Fibroblast of villous mesenchyme (primary cell): ENCODE results near the gene TNFRSF1B. TPM values are rescaled to one million over a fixed set of nuclear protein-coding genes. Genes with fewer than 3 reads are reported as not detected.

ENCODE experiments used
- DNase-seq: peaks from one replicate; pipeline ENCODE4 v3.0.0-alpha.2; 2010; ENCODE audit warnings: low read depth
- H3K4me3 ChIP-seq: 2 replicates; pipeline ENCODE4 v1.5.1; 2011; ENCODE audit warnings: low read depth, mild to moderate bottlenecking, low read length
- total RNA-seq: library from RNA; depleted of rRNA; stranded (reverse); fragments of >200 nt; gene quantifications from 2 replicates; pipeline ENCODE4 v1.2.3, GENCODE V29; 2012
- TF ChIP-seq, protein P1 (sequence below): IDR thresholded peaks from 2 replicates; pipeline ENCODE4 v1.5.1; 2012; ENCODE audit warnings: low read depth, mild to moderate bottlenecking, low read length; ENCODE audit not compliant: insufficient read depth

Gene TNFRSF1B
- total RNA-seq, 1 donor = 25.9 TPM

- DNase-seq = no peak
- no peak overlapping the region for H3K4me3 ChIP-seq
- TF ChIP-seq, protein P1, sequence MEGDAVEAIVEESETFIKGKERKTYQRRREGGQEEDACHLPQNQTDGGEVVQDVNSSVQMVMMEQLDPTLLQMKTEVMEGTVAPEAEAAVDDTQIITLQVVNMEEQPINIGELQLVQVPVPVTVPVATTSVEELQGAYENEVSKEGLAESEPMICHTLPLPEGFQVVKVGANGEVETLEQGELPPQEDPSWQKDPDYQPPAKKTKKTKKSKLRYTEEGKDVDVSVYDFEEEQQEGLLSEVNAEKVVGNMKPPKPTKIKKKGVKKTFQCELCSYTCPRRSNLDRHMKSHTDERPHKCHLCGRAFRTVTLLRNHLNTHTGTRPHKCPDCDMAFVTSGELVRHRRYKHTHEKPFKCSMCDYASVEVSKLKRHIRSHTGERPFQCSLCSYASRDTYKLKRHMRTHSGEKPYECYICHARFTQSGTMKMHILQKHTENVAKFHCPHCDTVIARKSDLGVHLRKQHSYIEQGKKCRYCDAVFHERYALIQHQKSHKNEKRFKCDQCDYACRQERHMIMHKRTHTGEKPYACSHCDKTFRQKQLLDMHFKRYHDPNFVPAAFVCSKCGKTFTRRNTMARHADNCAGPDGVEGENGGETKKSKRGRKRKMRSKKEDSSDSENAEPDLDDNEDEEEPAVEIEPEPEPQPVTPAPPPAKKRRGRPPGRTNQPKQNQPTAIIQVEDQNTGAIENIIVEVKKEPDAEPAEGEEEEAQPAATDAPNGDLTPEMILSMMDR = no peak
Measured at GRCh38 chr1:12172042-12172851, 5.5 kb downstream of the TNFRSF1B start.

DNA sequence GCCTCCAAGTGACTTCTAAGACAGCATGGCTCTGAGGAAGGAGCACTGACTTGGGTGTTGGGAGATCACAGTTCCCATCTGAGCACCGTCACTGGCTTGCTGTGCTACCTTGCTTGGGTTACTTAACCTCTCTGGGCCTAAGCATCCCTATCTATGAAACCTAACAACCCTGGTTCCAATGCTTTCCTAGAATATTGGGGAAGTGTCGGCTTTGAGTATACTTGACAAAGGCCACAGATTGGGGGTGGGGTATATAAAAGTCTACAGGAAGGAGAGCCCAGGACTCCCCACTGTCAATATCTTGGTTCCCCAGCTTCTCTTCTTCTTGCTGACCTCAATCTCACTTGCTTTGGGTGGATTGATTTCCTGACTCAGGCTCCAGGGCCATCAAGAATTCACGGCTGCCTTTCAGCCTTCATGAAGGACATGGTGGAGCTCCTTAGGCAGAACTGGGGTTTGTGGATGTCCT is 6.3 kb downstream of the TNFRSF1B start:
- H3K4me3 ChIP-seq = no peak overlapping the region
- no peak for DNase-seq
- TF ChIP-seq, protein P1 = no peak

GRCh38 chr1:12173631-12174121 is 6.9 kb downstream of the TNFRSF1B start:
- H3K4me3 ChIP-seq = no peak overlapping the region
- no peak for DNase-seq
- TF ChIP-seq, protein P1 = no peak

- TF ChIP-seq, protein P1 = no peak
- no peak overlapping the region for H3K4me3 ChIP-seq
- DNase-seq = peak; percentile 65
Measured at GRCh38 chr1:12174924-12175810, 8.4 kb downstream of the TNFRSF1B start.

DNA sequence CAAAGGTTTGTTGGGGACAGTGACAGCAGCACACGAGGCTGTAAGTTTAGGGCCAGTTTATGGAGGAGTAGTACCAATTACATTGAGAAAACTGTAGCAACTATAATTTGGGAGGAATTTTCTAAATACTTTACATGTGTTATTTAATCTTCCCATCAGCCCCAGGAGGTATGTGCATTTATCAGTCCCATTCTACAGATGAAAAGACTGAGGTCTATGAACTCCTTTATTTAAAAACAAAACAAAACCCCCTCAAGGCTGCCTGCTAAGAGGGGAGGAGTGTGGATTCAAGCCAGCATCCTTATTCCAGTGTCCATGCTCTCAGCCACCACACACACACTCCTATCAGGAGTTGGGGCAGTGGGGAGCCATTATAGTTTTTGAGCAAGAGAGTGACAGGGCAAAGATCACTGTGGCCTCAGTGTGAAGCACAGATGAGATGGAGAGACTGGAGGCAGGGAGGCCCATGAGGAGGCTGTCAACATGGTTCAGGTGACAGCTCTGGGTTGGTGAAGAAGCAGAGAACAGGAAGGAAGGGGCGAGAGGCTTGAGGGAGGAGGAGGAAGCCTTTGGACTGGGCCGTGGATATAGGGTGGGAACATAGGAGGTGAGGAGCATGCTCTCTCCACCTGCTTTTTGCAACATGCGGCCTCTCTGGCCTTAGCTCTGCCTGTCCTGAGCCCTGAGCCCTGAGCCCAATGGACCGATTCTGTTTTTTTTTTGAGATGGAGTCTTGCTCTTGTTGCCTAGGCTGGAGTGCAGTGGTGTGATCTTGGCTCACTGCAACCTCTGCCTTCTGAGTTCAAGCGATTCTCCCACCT is 9.7 kb downstream of the TNFRSF1B start:
- no peak for DNase-seq
- TF ChIP-seq, protein P1 = no peak

More for the DNA sequence above, 9.7 kb downstream of the TNFRSF1B start:
- H3K4me3 ChIP-seq = no peak overlapping the region
